Neural progenitor cell (in vitro differentiated cells): Measurements from ENCODE around the gene SFMBT1. TPM values are rescaled to one million over a fixed set of nuclear protein-coding genes. Genes with fewer than 3 reads are reported as not detected.
A peak's percentile ranks its signal among the peaks of the same experiment; 100 is the strongest.

ENCODE experiments used
- DNase-seq: peaks from one replicate; pipeline ENCODE4 v3.0.0-alpha.2; 2016; ENCODE audit warnings: low spot score
- H2AFZ ChIP-seq: fragments of 200-600 bp; sonication (generic); replicated peaks from 2 replicates; pipeline ENCODE4 v1.6.1; 2016; ENCODE audit warnings: antibody characterized with exemption
- H3F3A ChIP-seq: fragments of 200-600 bp; sonication (generic); 2 replicates; pipeline ENCODE4 v1.6.1; 2016; ENCODE audit warnings: antibody characterized with exemption, low read depth
- H3K27ac ChIP-seq: fragments of 200-600 bp; sonication (generic); 2 replicates; pipeline ENCODE4 v1.5.1; 2016; ENCODE audit warnings: mild to moderate bottlenecking
- H3K27me3 ChIP-seq: fragments of 200-600 bp; sonication (generic); 2 replicates; pipeline ENCODE4 v1.6.1; 2016; ENCODE audit warnings: mild to moderate bottlenecking, moderate library complexity
- H3K36me3 ChIP-seq: fragments of 200-600 bp; sonication (generic); 2 replicates; pipeline ENCODE4 v1.5.1; 2016
- H3K4me1 ChIP-seq: fragments of 200-600 bp; sonication (generic); 2 replicates; pipeline ENCODE4 v1.6.1; 2016; ENCODE audit warnings: mixed run types
- H3K4me2 ChIP-seq: fragments of 200-600 bp; sonication (generic); 2 replicates; pipeline ENCODE4 v1.6.1; 2016
- H3K4me3 ChIP-seq: fragments of 200-600 bp; sonication (generic); 2 replicates; pipeline ENCODE4 v1.5.1; 2016
- H3K79me2 ChIP-seq: fragments of 200-600 bp; sonication (generic); 2 replicates; pipeline ENCODE4 v1.6.1; 2016; ENCODE audit warnings: low read depth
- H3K9ac ChIP-seq: fragments of 200-600 bp; sonication (generic); 2 replicates; pipeline ENCODE4 v1.6.1; 2016
- H3K9me3 ChIP-seq: fragments of 200-600 bp; sonication (generic); 2 replicates; pipeline ENCODE4 v1.5.1; 2016; ENCODE audit warnings: low read depth
- H4K20me1 ChIP-seq: fragments of 200-600 bp; sonication (generic); 2 replicates; pipeline ENCODE4 v1.6.1; 2016; ENCODE audit warnings: low read depth
- H3K27ac Mint-ChIP-seq: 3 replicates; pipeline ENCODE4 v1.8.0; 2021; ENCODE audit warnings: mixed read lengths
- H3K27me3 Mint-ChIP-seq: 2 replicates; pipeline ENCODE4 v1.8.0; 2022; ENCODE audit warnings: low read depth, mild to moderate bottlenecking, inconsistent platforms, moderate library complexity, mixed read lengths; ENCODE audit not compliant: insufficient read depth
- H3K36me3 Mint-ChIP-seq: 3 replicates; pipeline ENCODE4 v1.8.0; 2021; ENCODE audit warnings: mixed read lengths
- H3K4me1 Mint-ChIP-seq: 3 replicates; pipeline ENCODE4 v1.8.0; 2021; ENCODE audit warnings: mixed read lengths
- H3K4me3 Mint-ChIP-seq: 3 replicates; pipeline ENCODE4 v1.8.0; 2021; ENCODE audit warnings: mild to moderate bottlenecking, moderate library complexity, mixed read lengths
- H3K9me3 Mint-ChIP-seq: 3 replicates; pipeline ENCODE4 v1.8.0; 2020; ENCODE audit warnings: mixed read lengths
- CTCF ChIP-seq: fragments of 200-600 bp; sonication (generic); IDR thresholded peaks from 2 replicates; pipeline ENCODE4 v1.5.1; 2017; ENCODE audit warnings: antibody characterized with exemption, mild to moderate bottlenecking
- EZH2 ChIP-seq: fragments of 200-600 bp; sonication (generic); IDR thresholded peaks from 2 replicates; pipeline ENCODE4 v1.6.1; 2017; ENCODE audit warnings: antibody characterized with exemption, mild to moderate bottlenecking, moderate library complexity
- EZH2phosphoT487 ChIP-seq: fragments of 200-600 bp; sonication (generic); IDR thresholded peaks from 2 replicates; pipeline ENCODE4 v1.6.1; 2017; ENCODE audit warnings: antibody characterized with exemption
- total RNA-seq: library from RNA; depleted of rRNA; stranded (reverse); fragments of >200 nt; gene quantifications from 2 replicates; pipeline ENCODE4 v1.2.3, GENCODE V29; 2015; ENCODE audit warnings: low replicate concordance

SFMBT1 gene
- total RNA-seq, 1 donor from 2014 or later = 18.5 TPM

DNA sequence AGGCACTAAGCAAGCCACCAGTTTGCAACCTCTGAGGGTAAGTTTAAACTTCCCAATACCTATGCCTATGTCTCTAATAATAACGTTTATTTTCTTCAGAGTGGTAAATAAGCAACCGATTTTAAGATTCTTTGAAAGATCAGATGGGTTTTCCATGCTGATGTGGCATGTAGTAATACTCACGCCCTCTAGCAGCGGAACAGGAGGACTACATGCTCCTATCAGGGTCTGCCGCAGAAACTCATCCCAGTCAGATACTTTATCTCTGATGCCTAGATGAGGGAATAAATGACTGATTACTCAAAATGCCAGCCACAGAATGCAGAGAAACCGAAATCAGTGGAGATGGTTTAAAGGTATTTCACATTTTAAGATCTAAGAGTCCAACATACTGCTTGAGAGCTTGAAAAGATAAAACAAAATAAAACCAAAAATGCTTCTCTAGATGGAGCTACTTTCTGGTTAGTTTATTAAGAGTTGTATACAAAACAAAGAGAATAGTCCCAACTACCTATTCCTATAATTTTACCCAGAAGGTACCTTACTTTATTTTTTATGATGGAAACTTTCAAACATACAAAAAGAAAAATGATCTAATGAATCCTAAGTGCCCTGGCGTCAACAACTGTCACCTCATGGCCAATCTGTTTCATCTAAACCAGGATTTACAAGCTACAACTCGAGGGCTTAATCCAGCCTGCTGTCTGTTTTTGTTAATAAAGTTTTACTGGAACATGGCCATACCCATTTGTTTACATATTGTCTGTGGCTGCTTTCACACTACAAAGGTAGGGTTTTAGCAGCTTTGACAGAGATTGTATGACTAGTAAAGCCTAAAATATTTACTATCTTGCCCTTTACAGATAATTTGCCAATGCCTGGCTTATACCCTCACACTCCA lies 111.0 kb downstream of the SFMBT1 start:
- no peaks in the 10 kb centered on the region for H3F3A ChIP-seq
- H3K9me3 Mint-ChIP-seq = no peaks in the 10 kb centered on the region
- no peak overlapping the region for H3K4me2 ChIP-seq
- no peaks in the 10 kb centered on the region for H4K20me1 ChIP-seq
- H3K4me3 Mint-ChIP-seq = no peak overlapping the region
- H3K27me3 ChIP-seq = no peaks in the 10 kb centered on the region
- no peak overlapping the region for H3K27ac Mint-ChIP-seq
- H3K27me3 Mint-ChIP-seq = no peaks in the 10 kb centered on the region
- H2AFZ ChIP-seq = no peak overlapping the region
- H3K27ac ChIP-seq = no peak overlapping the region
- no peaks in the 10 kb centered on the region for H3K36me3 ChIP-seq
- peaks cover 1% of the 10 kb centered on the region for H3K4me1 ChIP-seq
- peaks cover 3% of the 10 kb centered on the region for H3K4me1 Mint-ChIP-seq
- no peaks in the 10 kb centered on the region for H3K36me3 Mint-ChIP-seq
- no peak overlapping the region for H3K4me3 ChIP-seq
- TF ChIP-seq EZH2phosphoT487 (no peak), CTCF (peak; percentile 77), EZH2 (no peak)
- H3K9ac ChIP-seq = no peak overlapping the region
- peak; percentile 72 for DNase-seq
- H3K79me2 ChIP-seq = no peaks in the 10 kb centered on the region
- no peaks in the 10 kb centered on the region for H3K9me3 ChIP-seq

DNA sequence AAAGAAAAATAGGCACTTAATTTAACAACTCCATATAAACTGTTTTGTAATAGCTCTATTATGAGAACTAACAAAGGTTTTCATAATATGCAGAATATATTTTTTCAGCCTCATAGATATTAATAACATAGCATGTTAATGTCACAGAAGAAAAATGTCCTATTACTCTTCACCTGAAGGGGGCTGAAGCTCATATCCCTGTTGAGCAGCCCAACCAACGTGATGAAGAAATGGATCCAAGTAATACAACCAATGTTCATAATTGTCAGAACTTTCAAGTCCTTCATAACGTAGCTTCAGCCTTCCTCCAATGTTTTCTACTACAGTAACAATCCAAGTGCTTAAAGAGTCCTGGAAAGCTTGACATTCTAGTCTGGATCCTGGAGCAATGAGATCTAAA lies 114.0 kb downstream of the SFMBT1 start:
- Mint-ChIP-seq H3K4me3 (no peak overlapping the region), H3K9me3 (no peaks in the 10 kb centered on the region), H3K36me3 (peaks cover 4% of the 10 kb centered on the region), H3K4me1 (peaks cover 3% of the 10 kb centered on the region), H3K27me3 (no peaks in the 10 kb centered on the region), H3K27ac (no peak overlapping the region)
- Histone ChIP-seq H3K27ac (no peak overlapping the region), H3K36me3 (no peaks in the 10 kb centered on the region), H3K4me2 (no peak overlapping the region), H2AFZ (no peak overlapping the region), H3F3A (no peaks in the 10 kb centered on the region), H3K9ac (no peak overlapping the region), H4K20me1 (no peaks in the 10 kb centered on the region), H3K4me3 (no peak overlapping the region), H3K27me3 (no peaks in the 10 kb centered on the region), H3K9me3 (no peaks in the 10 kb centered on the region), H3K79me2 (no peaks in the 10 kb centered on the region), H3K4me1 (no peaks in the 10 kb centered on the region)
- TF ChIP-seq EZH2 (no peak), EZH2phosphoT487 (no peak), CTCF (no peak)
- DNase-seq = no peak

GRCh38 chr3:52931328-52931727 lies 114.5 kb downstream of the SFMBT1 start:
- Mint-ChIP-seq H3K4me1 (peaks cover 3% of the 10 kb centered on the region), H3K27ac (no peak overlapping the region), H3K36me3 (peaks cover 6% of the 10 kb centered on the region), H3K9me3 (no peaks in the 10 kb centered on the region), H3K4me3 (no peak overlapping the region), H3K27me3 (no peaks in the 10 kb centered on the region)
- Histone ChIP-seq H3K9me3 (no peaks in the 10 kb centered on the region), H3F3A (no peaks in the 10 kb centered on the region), H3K36me3 (no peaks in the 10 kb centered on the region), H3K79me2 (no peaks in the 10 kb centered on the region), H3K27ac (no peak overlapping the region), H3K4me1 (no peaks in the 10 kb centered on the region), H4K20me1 (no peaks in the 10 kb centered on the region), H3K4me3 (no peak overlapping the region), H3K9ac (no peak overlapping the region), H2AFZ (no peak overlapping the region), H3K27me3 (no peaks in the 10 kb centered on the region), H3K4me2 (no peak overlapping the region)
- DNase-seq = no peak
- TF ChIP-seq EZH2 (no peak), EZH2phosphoT487 (no peak), CTCF (no peak)
